IMR-90 (cell line): Measurements from ENCODE around the gene OR2A1. TPM values are rescaled to one million over a fixed set of nuclear protein-coding genes. Genes with fewer than 3 reads are reported as not detected.
"Not testable (repeated sequence)": the region's sequence is repeated elsewhere in the genome, so short reads cannot be mapped to it uniquely, and the experiment has no call there.

Source experiments
- ATAC-seq: fragments of 200-7000 bp; cut with Tn5 transposase; 2 replicates; pipeline ENCODE4 v1.9.1; 2020; ENCODE audit warnings: low read depth, mild to moderate bottlenecking, moderate library complexity
- BruUV-seq: library from RNA; stranded (reverse); fragments of 400-500 nt; replicated peaks from 2 replicates; lab custom pipeline; 2021; lab: Mats Ljungman, UMichigan
- CTCF ChIA-PET: fragments of 300-600 bp; formaldehyde crosslinking; extraction: SDS; loops from one replicate; lab custom pipeline; 2021; ENCODE audit warnings: antibody characterized with exemption; lab: Yijun Ruan, JAX
- POLR2A ChIA-PET: fragments of 300-600 bp; sonication (Branson Sonifier 250); formaldehyde crosslinking; loops from one replicate; lab custom pipeline; 2022; ENCODE audit warnings: antibody characterized with exemption; ENCODE audit not compliant: unreplicated experiment; lab: Charles Lee
- DNase-seq: peaks from one replicate; pipeline ENCODE4 v3.0.0; 2013
- H2AFZ ChIP-seq: replicated peaks from 2 replicates; pipeline ENCODE3; 2013; ENCODE audit warnings: low read length, mild to moderate bottlenecking; ENCODE audit not compliant: poor library complexity
- H2AK5ac ChIP-seq: 2 replicates; pipeline ENCODE4 v1.6.1; 2013; ENCODE audit warnings: low read depth, low read length, inconsistent platforms
- H2AK9ac ChIP-seq: replicated peaks from 2 replicates; pipeline ENCODE3; 2013; ENCODE audit warnings: mild to moderate bottlenecking, low read depth, low read length, moderate library complexity; ENCODE audit not compliant: poor library complexity
- H2BK120ac ChIP-seq: 2 replicates; pipeline ENCODE4 v1.6.1; 2013; ENCODE audit warnings: low read depth, low read length, inconsistent platforms
- H2BK15ac ChIP-seq: 3 replicates; pipeline ENCODE4 v1.6.1; 2013; ENCODE audit warnings: low read depth, low read length, inconsistent platforms
- H2BK20ac ChIP-seq: 2 replicates; pipeline ENCODE4 v1.6.1; 2013; ENCODE audit warnings: low read depth, mild to moderate bottlenecking, inconsistent platforms, low read length, moderate library complexity
- H2BK5ac ChIP-seq: 2 replicates; pipeline ENCODE4 v1.6.1; 2013; ENCODE audit warnings: mild to moderate bottlenecking, low read depth, low read length, inconsistent platforms; ENCODE audit not compliant: poor library complexity, severe bottlenecking
- H3K14ac ChIP-seq: replicated peaks from 2 replicates; pipeline ENCODE4 v1.6.1; 2013; ENCODE audit warnings: low read depth, low read length, inconsistent platforms
- H3K18ac ChIP-seq: 2 replicates; pipeline ENCODE4 v1.6.1; 2013; ENCODE audit warnings: low read depth, low read length, control low read depth
- H3K23ac ChIP-seq: 2 replicates; pipeline ENCODE4 v1.6.1; 2013; ENCODE audit warnings: low read depth, low read length, inconsistent platforms
- H3K27ac ChIP-seq: 2 replicates; pipeline ENCODE4 v1.5.1; 2013; ENCODE audit warnings: mild to moderate bottlenecking, control low read depth, low read length; ENCODE audit not compliant: insufficient read depth
- H3K27me3 ChIP-seq: 2 replicates; pipeline ENCODE4 v1.6.1; 2013; ENCODE audit warnings: low read length; ENCODE audit not compliant: control insufficient read depth, insufficient read depth
- H3K36me3 ChIP-seq: 2 replicates; pipeline ENCODE4 v1.6.1; 2013; ENCODE audit warnings: low read length, mixed read lengths; ENCODE audit not compliant: control insufficient read depth, insufficient read depth
- H3K4ac ChIP-seq: 2 replicates; pipeline ENCODE4 v1.6.1; 2013; ENCODE audit warnings: low read depth, low read length, inconsistent platforms
- H3K4me1 ChIP-seq: 2 replicates; pipeline ENCODE4 v1.6.1; 2013; ENCODE audit warnings: low read length, mixed read lengths; ENCODE audit not compliant: control insufficient read depth, insufficient read depth
- H3K4me2 ChIP-seq: 2 replicates; pipeline ENCODE4 v1.6.1; 2013; ENCODE audit warnings: low read depth, mild to moderate bottlenecking, control low read depth, low read length, moderate library complexity
- H3K4me3 ChIP-seq: 2 replicates; pipeline ENCODE4 v1.5.1; 2013; ENCODE audit warnings: low read depth, mild to moderate bottlenecking, control low read depth, low read length, moderate library complexity; ENCODE audit not compliant: insufficient read depth
- H3K56ac ChIP-seq: 2 replicates; pipeline ENCODE4 v1.6.1; 2013; ENCODE audit warnings: low read length, inconsistent platforms; ENCODE audit not compliant: insufficient read depth; ENCODE audit errors: extremely low read depth
- H3K79me1 ChIP-seq, 2 experiments: 2 replicates each; pipeline ENCODE4 v1.6.1; 2013; ENCODE audit warnings: low read length in 2 of 2, inconsistent platforms in 1 of 2, low read depth in 1 of 2
- H3K9ac ChIP-seq: 2 replicates; pipeline ENCODE4 v1.6.1; 2013; ENCODE audit warnings: low read depth, low read length, control low read depth
- H3K9me1 ChIP-seq: 2 replicates; pipeline ENCODE4 v1.6.1; 2013; ENCODE audit warnings: low read length, inconsistent platforms; ENCODE audit not compliant: insufficient read depth
- H3K9me3 ChIP-seq: 2 replicates; pipeline ENCODE4 v1.6.1; 2013; ENCODE audit warnings: low read length; ENCODE audit not compliant: control insufficient read depth, insufficient read depth
- H4K20me1 ChIP-seq: 2 replicates; pipeline ENCODE4 v1.6.1; 2013; ENCODE audit warnings: low read length, inconsistent platforms; ENCODE audit not compliant: insufficient read depth
- H4K5ac ChIP-seq: 2 replicates; pipeline ENCODE4 v1.6.1; 2013; ENCODE audit warnings: mild to moderate bottlenecking, low read depth, low read length, control low read depth
- H4K8ac ChIP-seq, 2 experiments: 2 replicates each; pipeline ENCODE4 v1.6.1; 2013; ENCODE audit warnings: low read depth in 2 of 2, low read length in 2 of 2, control low read depth in 1 of 2, inconsistent platforms in 1 of 2
- H4K91ac ChIP-seq: 2 replicates; pipeline ENCODE4 v1.6.1; 2013; ENCODE audit warnings: low read depth, low read length, inconsistent platforms; ENCODE audit not compliant: insufficient read depth
- WGBS, 2 experiments: methylation state at CpG; one replicate each; pipeline versions ENCODE4 v1.1.5 to v1.1.7; 2013; ENCODE audit warnings: missing lambda C conversion rate in 2 of 2; ENCODE audit not compliant: insufficient read length in 1 of 2; ENCODE audit errors: extremely low coverage in 2 of 2; 5-methylcytosine and 5-hydroxymethylcytosine counted together
- dilution Hi-C: fragments of 300-500 bp; cut with HindIII; formaldehyde crosslinking; loops from one replicate; pipeline ENCODE4 v1.14.3; 2018; ENCODE audit warnings: low sequenced_read_pairs; ENCODE audit not compliant: unreplicated experiment
- in situ Hi-C: fragments of 300-500 bp; cut with MboI; formaldehyde crosslinking; loops from 3 replicates; pipeline ENCODE4 v1.14.3; 2019; ENCODE audit warnings: low sequenced_read_pairs, inconsistent platforms, mixed read lengths
- intact Hi-C: fragments of 100-400 bp; cut with micrococcal nuclease; formaldehyde crosslinking; loops from 2 replicates; pipeline ENCODE4 v1.10.0; 2022
- polyA plus RNA-seq, 3 experiments: library from polyadenylated mRNA; depleted of rRNA; stranded (reverse); fragments of >200 nt; gene quantifications; 2 replicates each; pipeline ENCODE4 v1.2.3, GENCODE V29; 2012; ENCODE audit warnings: low replicate concordance in 1 of 3
- total RNA-seq: library from RNA; depleted of rRNA; stranded (reverse); fragments of >200 nt; gene quantifications from 2 replicates; pipeline ENCODE4 v1.2.3, GENCODE V29; 2012

Gene OR2A1
- total and polyA plus RNA-seq, 2 of the 4 experiments (the other 2 are of a cell fraction) = not detected

- H3K27me3 ChIP-seq, in situ Hi-C loops, H3K4me3 ChIP-seq, BruUV-seq, H2BK5ac ChIP-seq, H3K14ac ChIP-seq, H2BK20ac ChIP-seq, H3K4me2 ChIP-seq, H4K5ac ChIP-seq, intact Hi-C loops, H3K4ac ChIP-seq, H3K27ac ChIP-seq, H2AK9ac ChIP-seq, H3K18ac ChIP-seq, H4K91ac ChIP-seq, CTCF ChIA-PET, POLR2A ChIA-PET, H3K9me3 ChIP-seq, H3K4me1 ChIP-seq, H3K9ac ChIP-seq, ATAC-seq, DNase-seq, H4K20me1 ChIP-seq, H2AFZ ChIP-seq, dilution Hi-C loops, H3K9me1 ChIP-seq, H3K36me3 ChIP-seq, H2AK5ac ChIP-seq, H2BK15ac ChIP-seq, H2BK120ac ChIP-seq, H3K23ac ChIP-seq, H3K79me1 ChIP-seq, H3K56ac ChIP-seq, H4K8ac ChIP-seq: not testable (repeated sequence)
- WGBS, 2 experiments = no CpG with 5 or more reads among the region's 2 CpGs
These were observed 7.3 kb downstream of the OR2A1 start for GRCh38 chr7:144319547-144319946.

- H3K56ac ChIP-seq, H2BK5ac ChIP-seq, DNase-seq, H2AK5ac ChIP-seq, ATAC-seq, POLR2A ChIA-PET, H4K8ac ChIP-seq, BruUV-seq, CTCF ChIA-PET, H3K4me2 ChIP-seq, intact Hi-C loops, H3K27me3 ChIP-seq, H4K20me1 ChIP-seq, dilution Hi-C loops, H2BK20ac ChIP-seq, H3K14ac ChIP-seq, H3K23ac ChIP-seq, in situ Hi-C loops, H3K36me3 ChIP-seq, H3K9me3 ChIP-seq, H2AK9ac ChIP-seq, H4K91ac ChIP-seq, H3K4me3 ChIP-seq, H2BK15ac ChIP-seq, H4K5ac ChIP-seq, H3K4ac ChIP-seq, H3K9me1 ChIP-seq, H3K4me1 ChIP-seq, H3K18ac ChIP-seq, H3K79me1 ChIP-seq, H2AFZ ChIP-seq, H3K9ac ChIP-seq, H3K27ac ChIP-seq, H2BK120ac ChIP-seq: not testable (repeated sequence)
- no CpG with 5 or more reads among the region's 3 CpGs for WGBS, 2 experiments
These were observed 9.5 kb downstream of the OR2A1 start for GRCh38 chr7:144321677-144322206.
